Activated T-helper 1 cell treated with anti-CD3 and anti-CD28 coated beads, Interleukin-12 subunit alpha, Interleukin-12 subunit beta, Interleukin-2, Interleukin-4 antibody, amounts not matched to agents 30 ng/mL and 10 ng/mL and 1 ng/mL, durations not matched to agents 14 hours and 24 hours and 36 hours (primary cell): Measurements from ENCODE around the gene ST7. TPM values are rescaled to one million over a fixed set of nuclear protein-coding genes. Genes with fewer than 3 reads are reported as not detected.
"Not testable (repeated sequence)": the region's sequence is repeated elsewhere in the genome, so short reads cannot be mapped to it uniquely, and the experiment has no call there.

Source experiments
- DNase-seq: peaks from one replicate; pipeline ENCODE4 v3.0.0; 2021; ENCODE audit warnings: low spot score
- H3K27ac Mint-ChIP-seq: one replicate; pipeline ENCODE4 v1.8.0; 2021; ENCODE audit warnings: mild to moderate bottlenecking, mixed read lengths
- H3K27me3 Mint-ChIP-seq: one replicate; pipeline ENCODE4 v1.8.0; 2022; ENCODE audit warnings: mild to moderate bottlenecking, moderate library complexity, mixed read lengths; ENCODE audit not compliant: insufficient read depth
- H3K36me3 Mint-ChIP-seq: one replicate; pipeline ENCODE4 v1.8.0; 2021; ENCODE audit warnings: low read depth, mixed read lengths
- H3K4me1 Mint-ChIP-seq: one replicate; pipeline ENCODE4 v1.8.0; 2021; ENCODE audit warnings: low read depth, mixed read lengths
- H3K4me3 Mint-ChIP-seq: one replicate; pipeline ENCODE4 v1.8.0; 2021; ENCODE audit warnings: mild to moderate bottlenecking, moderate library complexity, mixed read lengths
- H3K9me3 Mint-ChIP-seq: one replicate; pipeline ENCODE4 v1.8.0; 2021; ENCODE audit warnings: mixed read lengths
- intact Hi-C: fragments of 100-400 bp; cut with micrococcal nuclease; formaldehyde crosslinking; loops from one replicate; pipeline ENCODE4 v1.15.1; 2024
- total RNA-seq: library from RNA; stranded (reverse); gene quantifications from 2 replicates; pipeline ENCODE4 v1.2.3, GENCODE V29; 2022

ST7 gene
- total RNA-seq, 1 donor from 2014 or later, result 5.8 TPM

- Mint-ChIP-seq H3K4me3 (peak overlapping the region; percentile 93), H3K27me3 (peaks cover 10% of the 10 kb centered on the region), H3K36me3 (peaks cover 4% of the 10 kb centered on the region), H3K9me3 (no peaks in the 10 kb centered on the region), H3K27ac (peak overlapping the region; percentile 87), H3K4me1 (peaks cover 12% of the 10 kb centered on the region)
- DNase-seq, result no peak
- intact Hi-C loops, result loop anchor here (1.0 to 5.0 kb wide), 3 partner anchors 23 to 1228 kb away; partner anchors contain the start of genes CAPZA2 and LSM8
Measured at GRCh38 chr7:116953906-116954838, 871 bp downstream of the ST7 start.

GRCh38 chr7:116955340-116955739 lies 2.0 kb downstream of the ST7 start:
- no peak for DNase-seq
- H3K36me3 Mint-ChIP-seq, result peaks cover 4% of the 10 kb centered on the region
- H3K4me1 Mint-ChIP-seq, result peaks cover 12% of the 10 kb centered on the region
- H3K27me3 Mint-ChIP-seq, result peaks cover 9% of the 10 kb centered on the region
- intact Hi-C loops, result loop anchor here (1.0 kb wide), 1 partner anchor 55 kb away; no protein-coding TSS in a partner anchor
- H3K9me3 Mint-ChIP-seq, result no peaks in the 10 kb centered on the region
- no peak overlapping the region for H3K27ac Mint-ChIP-seq
- H3K4me3 Mint-ChIP-seq, result peak overlapping the region; percentile 93

- intact Hi-C loops, result loop anchor here (1.0 to 2.0 kb wide), 2 partner anchors 29 to 54 kb away; no protein-coding TSS in a partner anchor
- H3K4me1 Mint-ChIP-seq, result peaks cover 12% of the 10 kb centered on the region
- no peak for DNase-seq
- no peaks in the 10 kb centered on the region for H3K9me3 Mint-ChIP-seq
- no peak overlapping the region for H3K4me3 Mint-ChIP-seq
- no peak overlapping the region for H3K27ac Mint-ChIP-seq
- peaks cover 6% of the 10 kb centered on the region for H3K27me3 Mint-ChIP-seq
- peaks cover 4% of the 10 kb centered on the region for H3K36me3 Mint-ChIP-seq
Measured at GRCh38 chr7:116955801-116956476, 2.6 kb downstream of the ST7 start.

- Mint-ChIP-seq H3K4me1 (peaks cover 12% of the 10 kb centered on the region), H3K27ac (no peak overlapping the region), H3K4me3 (no peak overlapping the region), H3K27me3 (peaks cover 6% of the 10 kb centered on the region), H3K36me3 (peaks cover 4% of the 10 kb centered on the region), H3K9me3 (no peaks in the 10 kb centered on the region)
- DNase-seq, result no peak
- intact Hi-C loops, result loop anchor here (2.0 kb wide), 1 partner anchor 28 kb away; no protein-coding TSS in a partner anchor
Measured at GRCh38 chr7:116956477-116956804, 3.1 kb downstream of the ST7 start.

GRCh38 chr7:116957874-116958273 lies 4.6 kb downstream of the ST7 start:
- Mint-ChIP-seq H3K4me3 (no peak overlapping the region), H3K27me3 (peaks cover 6% of the 10 kb centered on the region), H3K9me3 (no peaks in the 10 kb centered on the region), H3K27ac (no peak overlapping the region), H3K4me1 (peaks cover 12% of the 10 kb centered on the region), H3K36me3 (peaks cover 4% of the 10 kb centered on the region)
- DNase-seq, result no peak
- intact Hi-C loops, result loop anchor here (2.0 kb wide), 1 partner anchor 27 kb away; no protein-coding TSS in a partner anchor

- intact Hi-C loops, H3K4me1 Mint-ChIP-seq, H3K4me3 Mint-ChIP-seq, H3K27ac Mint-ChIP-seq, H3K27me3 Mint-ChIP-seq, H3K9me3 Mint-ChIP-seq, DNase-seq, H3K36me3 Mint-ChIP-seq: not testable (repeated sequence)
Measured at GRCh38 chr7:116961966-116962673, 8.8 kb downstream of the ST7 start.

- H3K4me1 Mint-ChIP-seq, result no peaks in the 10 kb centered on the region
- H3K36me3 Mint-ChIP-seq, result no peaks in the 10 kb centered on the region
- DNase-seq, result no peak
- no peaks in the 10 kb centered on the region for H3K9me3 Mint-ChIP-seq
- no peak overlapping the region for H3K4me3 Mint-ChIP-seq
- H3K27me3 Mint-ChIP-seq, result no peaks in the 10 kb centered on the region
- H3K27ac Mint-ChIP-seq, result no peak overlapping the region
- intact Hi-C loops, result no loop called here
Measured at GRCh38 chr7:116963234-116963633, 9.9 kb downstream of the ST7 start.

GRCh38 chr7:116966601-116967000 lies 13.3 kb downstream of the ST7 start:
- intact Hi-C loops, result no loop called here
- H3K27me3 Mint-ChIP-seq, result no peaks in the 10 kb centered on the region
- H3K36me3 Mint-ChIP-seq, result no peaks in the 10 kb centered on the region
- no peaks in the 10 kb centered on the region for H3K4me1 Mint-ChIP-seq
- no peak overlapping the region for H3K27ac Mint-ChIP-seq
- H3K9me3 Mint-ChIP-seq, result no peaks in the 10 kb centered on the region
- no peak overlapping the region for H3K4me3 Mint-ChIP-seq
- no peak for DNase-seq

- Mint-ChIP-seq H3K4me3 (no peak overlapping the region), H3K9me3 (no peaks in the 10 kb centered on the region), H3K27me3 (no peaks in the 10 kb centered on the region), H3K36me3 (no peaks in the 10 kb centered on the region), H3K4me1 (no peaks in the 10 kb centered on the region), H3K27ac (no peak overlapping the region)
- DNase-seq, result no peak
- intact Hi-C loops, result no loop called here
Measured at GRCh38 chr7:116967254-116967922, 14.1 kb downstream of the ST7 start.

- no peaks in the 10 kb centered on the region for H3K27me3 Mint-ChIP-seq
- DNase-seq, result no peak
- H3K36me3 Mint-ChIP-seq, result no peaks in the 10 kb centered on the region
- H3K4me1 Mint-ChIP-seq, result no peaks in the 10 kb centered on the region
- no peaks in the 10 kb centered on the region for H3K9me3 Mint-ChIP-seq
- no peak overlapping the region for H3K4me3 Mint-ChIP-seq
- H3K27ac Mint-ChIP-seq, result no peak overlapping the region
- intact Hi-C loops, result no loop called here
Measured at GRCh38 chr7:116967983-116968382, 14.7 kb downstream of the ST7 start.

GRCh38 chr7:116968631-116969030 lies 15.3 kb downstream of the ST7 start:
- Mint-ChIP-seq H3K27ac (no peak overlapping the region), H3K9me3 (no peaks in the 10 kb centered on the region), H3K27me3 (no peaks in the 10 kb centered on the region), H3K36me3 (no peaks in the 10 kb centered on the region), H3K4me3 (no peak overlapping the region), H3K4me1 (no peaks in the 10 kb centered on the region)
- DNase-seq, result no peak
- intact Hi-C loops, result no loop called here

GRCh38 chr7:116969371-116969902 lies 16.1 kb downstream of the ST7 start:
- Mint-ChIP-seq H3K9me3 (no peaks in the 10 kb centered on the region), H3K27ac (no peak overlapping the region), H3K4me1 (no peaks in the 10 kb centered on the region), H3K4me3 (no peak overlapping the region), H3K36me3 (no peaks in the 10 kb centered on the region), H3K27me3 (no peaks in the 10 kb centered on the region)
- DNase-seq, result no peak
- intact Hi-C loops, result no loop called here
